ENCODE data around the gene RPS29.

- TF ChIP-seq POLR2A (IDR thresholded peaks at IDR 0.05) = no peak
- no peak for TF ChIP-seq CTCF (IDR thresholded peaks at IDR 0.05)
These were observed 19.5 kb downstream of the RPS29 start for GRCh38 chr14:49566714-49567113.
